HepG2 (cell line): ENCODE measurements around the gene NINL. TPM values are rescaled to one million over a fixed set of nuclear protein-coding genes. Genes with fewer than 3 reads are reported as not detected.

ENCODE experiments used
- DZIP1 ChIP-seq: sonication (generic); formaldehyde crosslinking; IDR thresholded peaks from 2 replicates; pipeline ENCODE4 v1.5.0; 2020; ENCODE audit warnings: mild to moderate bottlenecking, missing genetic modification reagents
- HOXA7 ChIP-seq: sonication (generic); formaldehyde crosslinking; IDR thresholded peaks from 2 replicates; pipeline ENCODE4 v1.8.1; 2022; ENCODE audit warnings: mild to moderate bottlenecking, missing genetic modification reagents, moderate library complexity
- MED8 ChIP-seq: sonication (generic); formaldehyde crosslinking; IDR thresholded peaks from 2 replicates; pipeline ENCODE4 v1.8.1; 2023; ENCODE audit warnings: mild to moderate bottlenecking, missing genetic modification reagents; ENCODE audit not compliant: insufficient replicate concordance
- PRPF4 ChIP-seq: fragments of 200-400 bp; formaldehyde crosslinking; IDR thresholded peaks from 2 replicates; pipeline ENCODE4 v1.6.1; 2016; ENCODE audit warnings: low read length, low read depth; ENCODE audit not compliant: poor library complexity, severe bottlenecking
- SIX1 ChIP-seq: sonication (generic); formaldehyde crosslinking; IDR thresholded peaks from 2 replicates; pipeline ENCODE4 v1.4.0; 2020; ENCODE audit warnings: missing genetic modification reagents, borderline replicate concordance
- SNAPC2 ChIP-seq: sonication (generic); formaldehyde crosslinking; IDR thresholded peaks from 2 replicates; pipeline ENCODE4 v1.8.1; 2022; ENCODE audit warnings: mild to moderate bottlenecking, missing genetic modification reagents
- THAP9 ChIP-seq: sonication (generic); formaldehyde crosslinking; IDR thresholded peaks from 2 replicates; pipeline ENCODE4; 2020; ENCODE audit warnings: missing genetic modification reagents, mild to moderate bottlenecking, borderline replicate concordance
- ZFP37 ChIP-seq: sonication (generic); formaldehyde crosslinking; IDR thresholded peaks from 2 replicates; pipeline ENCODE4 v1.4.0; 2020; ENCODE audit warnings: missing genetic modification reagents, borderline replicate concordance
- ZNF318 ChIP-seq: sonication (generic); formaldehyde crosslinking; IDR thresholded peaks from 2 replicates; pipeline ENCODE4 v1.4.0; 2020; ENCODE audit warnings: mild to moderate bottlenecking, missing genetic modification reagents
- ZNF784 ChIP-seq: sonication (generic); formaldehyde crosslinking; IDR thresholded peaks from 2 replicates; pipeline ENCODE4 v1.5.1; 2020; ENCODE audit warnings: missing genetic modification reagents, mild to moderate bottlenecking, borderline replicate concordance
- polyA plus RNA-seq, 8 experiments: library from polyadenylated mRNA; depleted of rRNA in 3 of 8; stranded (reverse) in 7 of 8; unstranded in 1 of 8; fragments of >200 nt; fragmentation: Illumina TruSeq in 4 of 8; extraction: Trizol in 4 of 8; gene quantifications; 2 replicates each; pipeline versions ENCODE4 v1.2.1 to v1.2.3, GENCODE V29; 2011 to 2016; ENCODE audit warnings: low read depth in 4 of 8, missing spikeins in 1 of 8, mixed read lengths in 1 of 8; ENCODE audit not compliant: insufficient read depth in 1 of 8
- total RNA-seq, 5 experiments: library from RNA; depleted of rRNA; stranded (reverse); fragments of >200 nt; fragmentation: Illumina TruSeq; extraction: Trizol; gene quantifications; 2 replicates each; pipeline ENCODE4 v1.2.3, GENCODE V29; 2016; ENCODE audit warnings: low read depth in 1 of 5

NINL gene
- total and polyA plus RNA-seq, 2 of the 13 experiments (the other 11 are each of a cell fraction or from before 2014, with no cell fraction given), result 32.3 to 34.3 TPM

- peak; percentile 100 for TF ChIP-seq DZIP1 (CRISPR knock-in tag)
- TF ChIP-seq ZFP37 (CRISPR knock-in tag), result peak; percentile 95; the same call in 1 of the 2 replicates
- peak; percentile 97 for TF ChIP-seq ZNF784 (CRISPR knock-in tag)
- TF ChIP-seq MED8 (CRISPR knock-in tag), result peak; percentile 57
- TF ChIP-seq HOXA7 (CRISPR knock-in tag), result no peak
- peak; percentile 93 for TF ChIP-seq SNAPC2 (CRISPR knock-in tag)
- no peak for TF ChIP-seq PRPF4
- TF ChIP-seq ZNF318 (CRISPR knock-in tag), result no peak
- peak; percentile 91 for TF ChIP-seq THAP9
- no peak for TF ChIP-seq SIX1 (CRISPR knock-in tag)
Observed at GRCh38 chr20:25623736-25624499, 38.6 kb upstream of the NINL start, which contains the start of gene NANP (continued).
